ENCODE results near the gene CTAGE4.
"Not testable (repeated sequence)": the region's sequence is repeated elsewhere in the genome, so short reads cannot be mapped to it uniquely, and the experiment has no call there.

DNA sequence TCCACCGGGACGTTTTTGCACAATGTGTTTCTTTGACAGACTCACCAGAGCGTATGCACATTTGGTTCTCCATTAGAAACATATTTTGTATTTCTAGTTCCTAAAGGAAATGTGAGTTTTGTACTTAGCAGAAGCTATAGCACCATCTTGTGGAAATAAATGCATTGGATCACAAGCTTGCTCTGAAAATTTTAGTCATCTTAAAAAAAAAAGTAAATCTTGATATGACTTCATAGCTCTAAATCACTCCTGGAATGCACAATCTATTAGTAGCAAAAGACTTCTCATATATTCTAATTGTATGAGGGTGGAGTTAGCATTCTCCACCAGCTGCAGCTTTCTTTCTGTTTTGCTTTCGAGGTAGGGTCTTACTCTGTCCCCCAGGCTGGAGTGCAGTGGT lies 35.9 kb downstream of the CTAGE4 start:
- TF ChIP-seq, protein P1, sequence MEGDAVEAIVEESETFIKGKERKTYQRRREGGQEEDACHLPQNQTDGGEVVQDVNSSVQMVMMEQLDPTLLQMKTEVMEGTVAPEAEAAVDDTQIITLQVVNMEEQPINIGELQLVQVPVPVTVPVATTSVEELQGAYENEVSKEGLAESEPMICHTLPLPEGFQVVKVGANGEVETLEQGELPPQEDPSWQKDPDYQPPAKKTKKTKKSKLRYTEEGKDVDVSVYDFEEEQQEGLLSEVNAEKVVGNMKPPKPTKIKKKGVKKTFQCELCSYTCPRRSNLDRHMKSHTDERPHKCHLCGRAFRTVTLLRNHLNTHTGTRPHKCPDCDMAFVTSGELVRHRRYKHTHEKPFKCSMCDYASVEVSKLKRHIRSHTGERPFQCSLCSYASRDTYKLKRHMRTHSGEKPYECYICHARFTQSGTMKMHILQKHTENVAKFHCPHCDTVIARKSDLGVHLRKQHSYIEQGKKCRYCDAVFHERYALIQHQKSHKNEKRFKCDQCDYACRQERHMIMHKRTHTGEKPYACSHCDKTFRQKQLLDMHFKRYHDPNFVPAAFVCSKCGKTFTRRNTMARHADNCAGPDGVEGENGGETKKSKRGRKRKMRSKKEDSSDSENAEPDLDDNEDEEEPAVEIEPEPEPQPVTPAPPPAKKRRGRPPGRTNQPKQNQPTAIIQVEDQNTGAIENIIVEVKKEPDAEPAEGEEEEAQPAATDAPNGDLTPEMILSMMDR (IDR thresholded peaks at IDR 0.05; ENCODE audit: extremely low read depth in 1 of 2, insufficient read depth in 1 of 2, low read depth in 1 of 2, low read length in 2 of 2): not testable (repeated sequence)
- TF ChIP-seq POLR2A (IDR thresholded peaks at IDR 0.05; ENCODE audit: low read depth, low read length); EZH2 (IDR thresholded peaks at IDR 0.05; ENCODE audit: borderline replicate concordance, low read depth, low read length, severe bottlenecking); MYC (IDR thresholded peaks at IDR 0.05; ENCODE audit: low read depth, low read length): not testable (repeated sequence)

All from endothelial cell of umbilical vein (primary cell).